ENCODE results near the gene RASSF5. TPM values are rescaled to one million over a fixed set of nuclear protein-coding genes. Genes with fewer than 3 reads are reported as not detected.

Gene RASSF5, protein sequence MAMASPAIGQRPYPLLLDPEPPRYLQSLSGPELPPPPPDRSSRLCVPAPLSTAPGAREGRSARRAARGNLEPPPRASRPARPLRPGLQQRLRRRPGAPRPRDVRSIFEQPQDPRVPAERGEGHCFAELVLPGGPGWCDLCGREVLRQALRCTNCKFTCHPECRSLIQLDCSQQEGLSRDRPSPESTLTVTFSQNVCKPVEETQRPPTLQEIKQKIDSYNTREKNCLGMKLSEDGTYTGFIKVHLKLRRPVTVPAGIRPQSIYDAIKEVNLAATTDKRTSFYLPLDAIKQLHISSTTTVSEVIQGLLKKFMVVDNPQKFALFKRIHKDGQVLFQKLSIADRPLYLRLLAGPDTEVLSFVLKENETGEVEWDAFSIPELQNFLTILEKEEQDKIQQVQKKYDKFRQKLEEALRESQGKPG
- total RNA-seq = 0.07 and 0.39 TPM in 2 replicates

DNA sequence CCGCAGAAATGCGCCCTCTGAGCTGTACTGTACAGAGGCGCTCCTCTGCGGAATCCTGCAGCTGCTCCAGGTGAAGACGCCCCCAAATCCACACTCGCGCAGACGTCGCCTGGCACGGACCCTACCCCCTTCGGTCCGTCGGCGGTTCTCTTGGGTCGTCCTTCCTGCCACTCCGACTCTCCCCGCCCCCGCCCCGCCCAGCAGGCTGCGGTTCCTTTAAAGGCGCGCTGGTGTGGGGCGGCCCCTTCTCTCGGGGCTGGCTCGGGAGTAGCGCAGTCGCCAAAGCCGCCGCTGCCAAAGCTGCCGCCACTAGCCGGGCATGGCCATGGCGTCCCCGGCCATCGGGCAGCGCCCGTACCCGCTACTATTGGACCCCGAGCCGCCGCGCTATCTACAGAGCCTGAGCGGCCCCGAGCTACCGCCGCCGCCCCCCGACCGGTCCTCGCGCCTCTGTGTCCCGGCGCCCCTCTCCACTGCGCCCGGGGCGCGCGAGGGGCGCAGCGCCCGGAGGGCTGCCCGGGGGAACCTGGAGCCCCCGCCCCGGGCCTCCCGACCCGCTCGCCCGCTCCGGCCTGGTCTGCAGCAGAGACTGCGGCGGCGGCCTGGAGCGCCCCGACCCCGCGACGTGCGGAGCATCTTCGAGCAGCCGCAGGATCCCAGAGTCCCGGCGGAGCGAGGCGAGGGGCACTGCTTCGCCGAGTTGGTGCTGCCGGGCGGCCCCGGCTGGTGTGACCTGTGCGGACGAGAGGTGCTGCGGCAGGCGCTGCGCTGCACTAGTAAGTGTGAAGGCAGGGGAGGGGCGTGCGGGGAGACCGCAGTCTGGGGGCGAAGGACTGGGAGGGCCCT lies at the start of gene RASSF5:
TSS of gene RASSF5 (plus strand) at position 248 of the 846 bp plus-strand sequence. CDS start at position 320, 72 bp downstream.

DNA sequence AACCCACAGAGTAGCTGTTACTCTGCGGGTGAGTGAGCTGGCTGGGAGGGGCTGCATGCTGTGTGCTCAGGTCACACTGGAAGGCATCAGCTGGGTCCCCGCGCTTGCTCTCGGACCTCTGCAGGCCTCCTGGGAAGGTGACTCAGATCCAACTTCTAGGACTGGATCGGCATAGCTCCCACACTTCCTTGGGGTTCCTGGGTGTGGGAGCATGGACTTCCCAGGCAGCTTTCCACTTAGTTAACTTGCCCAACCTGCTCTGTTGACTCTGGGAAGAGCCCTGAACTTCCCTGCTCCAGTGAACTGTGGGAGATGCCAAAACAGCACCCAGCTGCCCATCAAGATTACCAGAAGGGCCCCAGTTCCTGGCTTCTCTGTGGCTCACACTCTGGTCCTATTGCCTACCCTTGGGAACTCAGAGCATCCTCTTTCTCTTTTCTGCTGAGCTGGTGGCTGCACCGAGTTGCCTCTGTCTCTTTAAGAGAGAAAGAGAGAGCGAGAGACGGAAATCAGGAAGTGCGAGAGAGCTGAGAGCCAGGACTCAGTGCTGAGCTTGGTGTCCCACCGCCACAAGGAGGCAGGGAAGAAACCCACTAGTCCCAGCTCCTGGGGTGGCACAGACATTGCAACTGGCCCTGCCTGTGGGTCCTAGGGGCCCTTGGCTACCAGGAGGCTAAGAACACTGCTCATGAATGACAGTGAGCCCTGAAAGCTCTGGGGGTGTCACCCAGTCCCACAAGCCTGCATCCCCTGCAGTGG lies 37.2 kb upstream of the RASSF5 start, which contains the start of gene IKBKE:
TSS of gene IKBKE (plus strand) at position 544 of the 759 bp plus-strand sequence. CDS start 2,752 bp downstream, outside the sequence.

DNA sequence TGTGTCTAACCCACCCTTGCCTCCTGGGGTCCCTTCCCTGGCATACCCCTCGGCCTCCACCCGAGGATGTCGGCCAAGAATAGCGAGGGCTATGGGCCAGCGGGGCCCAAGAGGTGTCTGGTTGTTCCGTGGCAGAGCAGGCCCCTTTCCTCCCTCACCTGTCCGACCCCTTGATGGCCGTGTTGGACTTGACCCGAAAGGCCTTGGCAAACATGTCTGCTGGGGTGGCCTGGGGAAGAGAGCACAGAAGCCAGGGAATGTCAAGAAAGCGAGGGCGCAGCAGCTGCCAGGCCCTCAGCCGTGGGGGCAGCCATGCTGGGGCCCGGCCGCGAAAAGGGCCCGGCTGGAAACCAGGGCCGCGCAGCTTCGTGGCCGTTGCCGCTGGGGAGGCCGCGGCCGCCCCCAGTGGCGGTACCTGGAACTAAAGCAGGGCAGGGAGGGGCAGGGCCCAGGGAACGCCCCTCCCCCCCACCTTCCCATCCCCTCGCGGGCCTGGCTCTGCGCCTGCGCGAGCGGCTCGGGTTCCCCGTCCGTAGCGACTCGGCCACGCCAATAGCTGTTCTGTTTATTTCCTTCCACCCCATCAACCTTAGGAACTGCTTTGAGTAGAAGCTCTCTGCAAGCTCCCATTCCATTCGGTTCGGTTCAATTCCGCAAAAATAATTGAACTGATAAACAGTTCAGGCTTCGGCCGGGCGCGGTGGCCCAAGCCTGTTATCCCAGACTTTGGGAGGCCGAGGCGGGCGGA lies 105.0 kb downstream of the RASSF5 start, which contains the start of gene EIF2D:
TSS of gene EIF2D (minus strand) at position 337 of the 748 bp plus-strand sequence. CDS start at position 214, 123 bp downstream.

DNA sequence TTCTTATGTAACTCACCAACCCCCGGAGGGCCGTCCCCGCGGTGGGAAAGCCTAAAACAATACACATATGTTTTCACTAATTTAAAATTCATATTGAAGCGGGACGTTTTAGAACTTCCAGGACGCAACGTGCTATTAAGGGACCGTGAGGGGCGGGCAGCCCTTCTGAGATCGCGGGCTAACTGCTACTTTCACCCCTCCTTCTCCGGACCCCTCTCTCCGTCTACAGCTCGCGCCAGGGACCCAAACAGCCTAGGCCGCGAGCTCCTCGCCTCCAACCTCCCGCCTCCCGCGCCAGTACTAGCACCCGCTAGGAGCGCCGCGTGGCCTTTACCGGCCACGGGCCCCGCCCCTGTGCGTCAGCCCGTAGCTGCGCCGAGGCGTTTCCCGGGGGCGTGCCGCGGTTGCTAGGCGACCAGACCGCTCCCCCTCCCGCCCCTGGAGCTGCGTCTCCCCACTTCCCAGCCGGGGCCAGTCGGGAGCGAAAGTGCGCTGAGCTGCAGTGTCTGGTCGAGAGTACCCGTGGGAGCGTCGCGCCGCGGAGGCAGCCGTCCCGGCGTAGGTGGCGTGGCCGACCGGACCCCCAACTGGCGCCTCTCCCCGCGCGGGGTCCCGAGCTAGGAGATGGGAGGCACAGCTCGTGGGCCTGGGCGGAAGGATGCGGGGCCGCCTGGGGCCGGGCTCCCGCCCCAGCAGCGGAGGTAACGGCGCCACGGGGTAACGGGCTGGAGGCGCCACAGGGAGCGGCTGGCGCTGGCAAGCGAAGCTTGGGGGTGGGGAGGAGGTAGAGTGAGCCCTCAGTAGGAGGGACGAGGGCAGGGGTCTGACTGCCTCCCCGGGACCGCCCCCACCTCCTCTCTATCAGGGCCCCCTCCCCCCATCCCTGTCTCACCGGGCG lies 128.0 kb downstream of the RASSF5 start, which contains the start of gene DYRK3:
TSS of gene DYRK3 (plus strand) at position 457 of the 898 bp plus-strand sequence. CDS start at position 625, 168 bp downstream.

Other genes starting within 250 kb of the RASSF5 start
- gene IKBKE, start 37.1 kb upstream of the RASSF5 start, total RNA-seq = 11.9 and 12.9 TPM in 2 replicates
- 58.6 and 59.4 TPM in 2 replicates for gene EIF2D, start 104.9 kb downstream of the RASSF5 start, total RNA-seq
- gene DYRK3, start 128.0 kb downstream of the RASSF5 start, total RNA-seq = 9.9 and 13.2 TPM in 2 replicates
- 41.6 and 47.4 TPM in 2 replicates for gene MAPKAPK2, start 177.4 kb downstream of the RASSF5 start, total RNA-seq

Measured in mammary microvascular endothelial cell (primary cell).